Hepatocyte (in vitro differentiated cells): Measurements from ENCODE around the gene PTPRZ1.

ENCODE experiments used
- CTCF ChIP-seq: fragments of 200-600 bp; sonication (generic); IDR thresholded peaks from 2 replicates; pipeline ENCODE4 v1.5.1; 2016; ENCODE audit warnings: antibody characterized with exemption, mild to moderate bottlenecking; ENCODE audit not compliant: poor library complexity
- EZH2 ChIP-seq: fragments of 200-600 bp; sonication (generic); IDR thresholded peaks from 2 replicates; pipeline ENCODE4 v1.6.1; 2016; ENCODE audit warnings: antibody characterized with exemption, mild to moderate bottlenecking, borderline replicate concordance
- EZH2phosphoT487 ChIP-seq: fragments of 200-600 bp; sonication (generic); IDR thresholded peaks from one replicate; pipeline ENCODE4 v1.6.1; 2018; ENCODE audit warnings: antibody characterized with exemption, mild to moderate bottlenecking, low read depth, moderate library complexity; ENCODE audit not compliant: unreplicated experiment, severe bottlenecking

- TF ChIP-seq CTCF (no peak), EZH2 (no peak), EZH2phosphoT487 (no peak)
Measured at GRCh38 chr7:121837462-121837861, 35.5 kb upstream of the PTPRZ1 start.
